ENCODE measurements around the gene FAM13B.
"Not testable (repeated sequence)": the region's sequence is repeated elsewhere in the genome, so short reads cannot be mapped to it uniquely, and the experiment has no call there.

FAM13B gene

DNA sequence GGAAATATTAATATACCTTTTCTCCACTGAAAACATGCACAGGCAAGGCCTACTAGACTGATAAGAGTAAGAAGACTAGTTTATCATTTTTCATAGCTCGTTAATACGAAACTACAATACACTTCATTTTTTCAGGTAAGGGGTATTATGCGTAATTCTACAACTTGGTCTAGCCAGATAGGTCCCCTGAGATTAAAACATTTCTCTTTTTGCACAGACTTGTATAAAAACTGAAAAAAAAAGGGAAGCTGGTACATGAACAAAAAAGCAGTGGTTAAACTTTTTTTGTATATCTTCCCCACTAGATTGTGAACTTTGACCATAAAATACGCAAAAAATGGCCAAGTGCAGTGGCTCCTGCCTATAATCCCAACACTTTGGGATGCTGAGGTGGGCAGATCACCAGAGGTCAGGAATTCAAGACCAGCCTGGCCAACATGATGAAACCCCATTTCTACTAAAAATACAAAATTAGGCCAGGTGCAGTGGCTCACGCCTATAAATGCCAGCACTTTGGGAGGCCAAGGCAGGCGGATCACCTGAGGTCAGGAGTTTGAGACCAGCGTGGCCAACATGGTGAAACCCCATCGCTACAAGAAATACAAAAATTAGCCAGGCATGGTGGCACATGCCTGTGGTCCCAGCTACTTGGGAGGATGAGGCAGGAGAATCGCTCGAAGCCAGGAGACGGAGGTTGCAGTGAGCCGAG lies 4.5 kb downstream of the FAM13B start:
- H3K27ac Mint-ChIP-seq: peak overlapping the region; percentile 52
- H3K27me3 Mint-ChIP-seq; intact Hi-C loops (cut with micrococcal nuclease); H3K4me3 Mint-ChIP-seq; H3K9me3 Mint-ChIP-seq: not testable (repeated sequence)
- peaks cover 36% of the 10 kb centered on the region for H3K36me3 Mint-ChIP-seq (ENCODE audit: low read depth)
- peaks cover 72% of the 10 kb centered on the region for H3K4me1 Mint-ChIP-seq (ENCODE audit: low read depth)

DNA sequence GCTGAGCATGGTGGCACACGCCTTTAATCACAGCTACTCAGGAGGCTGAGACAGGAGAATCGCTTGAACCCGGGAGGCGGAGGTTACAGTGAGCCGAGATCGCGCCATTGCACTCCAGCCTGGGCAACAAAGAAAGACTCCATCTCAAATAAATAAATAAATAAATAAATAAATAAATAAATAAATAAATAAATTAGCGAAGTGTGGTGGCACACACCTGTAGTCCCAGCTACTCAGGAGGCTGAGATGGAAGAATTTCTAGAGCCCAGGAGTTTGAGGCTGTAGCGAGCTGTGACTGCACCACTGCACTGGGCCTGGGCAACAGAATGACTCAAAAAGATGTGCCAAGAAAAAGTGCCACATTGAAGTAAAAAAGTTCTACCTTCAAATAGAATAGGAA lies 6.1 kb downstream of the FAM13B start:
- H3K4me3 Mint-ChIP-seq; H3K9me3 Mint-ChIP-seq; intact Hi-C loops (cut with micrococcal nuclease); H3K27ac Mint-ChIP-seq; H3K27me3 Mint-ChIP-seq: not testable (repeated sequence)
- Mint-ChIP-seq H3K36me3 (ENCODE audit: low read depth) (peaks cover 22% of the 10 kb centered on the region), H3K4me1 (ENCODE audit: low read depth) (peaks cover 73% of the 10 kb centered on the region)

GRCh38 chr5:138025285-138025684 lies 7.6 kb downstream of the FAM13B start:
- Mint-ChIP-seq H3K27me3 (no peaks in the 10 kb centered on the region), H3K36me3 (ENCODE audit: low read depth) (peaks cover 7% of the 10 kb centered on the region), H3K4me3 (no peak overlapping the region), H3K4me1 (ENCODE audit: low read depth) (peaks cover 66% of the 10 kb centered on the region), H3K27ac (no peak overlapping the region), H3K9me3 (no peaks in the 10 kb centered on the region)
- intact Hi-C loops (cut with micrococcal nuclease): no loop called here

DNA sequence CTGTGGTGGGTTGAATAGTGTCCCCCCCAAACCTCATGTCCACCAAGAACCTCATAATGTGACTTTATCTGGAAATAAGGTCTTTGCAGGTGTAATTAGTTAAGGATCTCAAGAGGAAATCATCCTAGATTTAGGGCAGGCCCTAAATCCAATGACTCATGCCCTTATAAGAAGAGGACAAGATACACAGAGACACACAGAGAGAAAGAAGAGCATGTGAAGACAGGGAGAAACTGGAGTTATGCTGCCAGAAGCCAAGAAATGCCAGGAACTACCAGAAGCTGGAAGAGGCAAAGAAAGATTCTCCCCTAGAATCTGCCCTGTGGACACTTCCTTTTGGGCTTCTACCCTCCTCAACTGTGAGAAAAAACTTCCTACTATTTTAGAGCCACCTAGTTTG lies 8.8 kb downstream of the FAM13B start:
- Mint-ChIP-seq H3K27me3 (no peaks in the 10 kb centered on the region), H3K4me3 (no peak overlapping the region), H3K4me1 (ENCODE audit: low read depth) (peaks cover 54% of the 10 kb centered on the region), H3K27ac (peak overlapping the region; percentile 4), H3K36me3 (ENCODE audit: low read depth) (peaks cover 12% of the 10 kb centered on the region), H3K9me3 (no peaks in the 10 kb centered on the region)
- intact Hi-C loops (cut with micrococcal nuclease): no loop called here

DNA sequence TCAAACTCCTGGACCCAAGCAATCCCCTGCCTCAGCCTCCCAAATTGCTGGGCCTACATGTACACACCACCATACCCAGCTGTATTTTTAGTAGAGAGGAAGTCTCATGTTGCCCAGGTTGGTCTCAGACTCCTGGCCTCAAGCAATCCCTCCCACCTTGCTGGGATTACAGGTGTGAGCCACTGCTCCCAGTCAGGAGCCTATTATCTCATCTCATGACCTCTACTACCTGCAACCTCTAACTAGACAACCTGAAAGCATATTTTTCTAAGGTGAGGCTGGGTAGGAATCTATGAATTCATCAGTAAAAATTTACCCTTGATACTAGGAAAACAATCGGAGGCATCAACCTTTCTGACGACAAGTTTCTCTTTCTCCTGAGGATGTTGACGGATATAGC lies 10.0 kb downstream of the FAM13B start:
- H3K27me3 Mint-ChIP-seq: no peaks in the 10 kb centered on the region
- H3K4me3 Mint-ChIP-seq: no peak overlapping the region
- H3K27ac Mint-ChIP-seq: no peak overlapping the region
- peaks cover 50% of the 10 kb centered on the region for H3K4me1 Mint-ChIP-seq (ENCODE audit: low read depth)
- intact Hi-C loops (cut with micrococcal nuclease): no loop called here
- peaks cover 24% of the 10 kb centered on the region for H3K36me3 Mint-ChIP-seq (ENCODE audit: low read depth)
- H3K9me3 Mint-ChIP-seq: no peaks in the 10 kb centered on the region

DNA sequence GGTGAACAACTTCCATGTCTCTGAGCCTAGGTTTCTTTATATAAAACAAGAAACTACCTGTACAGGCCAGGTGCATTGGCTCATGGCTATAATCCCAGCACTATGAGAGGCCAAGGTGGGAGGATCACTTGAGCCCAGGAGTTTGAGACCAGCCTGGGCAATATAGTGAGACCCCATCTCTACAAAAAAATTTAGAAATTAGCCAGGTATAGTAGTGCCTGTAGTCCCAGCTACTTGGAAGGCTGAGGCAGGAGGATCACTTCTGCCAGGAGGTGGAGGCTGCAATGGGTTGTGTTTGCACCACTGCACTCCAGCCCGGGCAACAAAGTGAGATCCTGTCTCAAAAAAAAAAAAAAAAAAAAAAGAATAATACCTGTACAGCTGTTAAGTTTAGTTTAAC lies 11.1 kb downstream of the FAM13B start:
- Mint-ChIP-seq H3K36me3 (ENCODE audit: low read depth) (peaks cover 35% of the 10 kb centered on the region), H3K4me3 (no peak overlapping the region), H3K4me1 (ENCODE audit: low read depth) (peaks cover 49% of the 10 kb centered on the region), H3K27ac (no peak overlapping the region), H3K27me3 (no peaks in the 10 kb centered on the region), H3K9me3 (no peaks in the 10 kb centered on the region)
- intact Hi-C loops (cut with micrococcal nuclease): no loop called here

DNA sequence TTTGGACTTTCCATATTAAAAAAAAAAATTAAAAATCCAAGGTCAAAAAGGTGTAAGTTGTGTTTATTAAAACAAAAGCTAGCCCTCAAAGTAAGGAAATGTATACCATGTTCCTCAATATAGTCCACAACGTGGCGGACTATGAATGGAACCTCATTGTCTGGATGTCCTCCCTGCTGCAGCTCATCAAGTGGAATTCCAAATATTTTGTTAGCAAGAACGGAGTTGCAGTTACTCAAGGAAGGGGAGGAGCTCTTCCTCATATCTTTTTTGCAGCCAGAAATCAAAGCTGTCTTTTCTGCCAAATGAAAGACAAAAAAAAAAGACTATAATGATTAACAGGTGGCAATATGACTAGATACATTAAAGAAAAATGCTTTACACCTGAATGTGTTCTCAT lies 14.0 kb downstream of the FAM13B start:
- Mint-ChIP-seq H3K36me3 (ENCODE audit: low read depth) (peaks cover 63% of the 10 kb centered on the region), H3K27ac (no peak overlapping the region), H3K4me1 (ENCODE audit: low read depth) (peaks cover 31% of the 10 kb centered on the region), H3K4me3 (no peak overlapping the region), H3K27me3 (no peaks in the 10 kb centered on the region), H3K9me3 (no peaks in the 10 kb centered on the region)
- intact Hi-C loops (cut with micrococcal nuclease): no loop called here

DNA sequence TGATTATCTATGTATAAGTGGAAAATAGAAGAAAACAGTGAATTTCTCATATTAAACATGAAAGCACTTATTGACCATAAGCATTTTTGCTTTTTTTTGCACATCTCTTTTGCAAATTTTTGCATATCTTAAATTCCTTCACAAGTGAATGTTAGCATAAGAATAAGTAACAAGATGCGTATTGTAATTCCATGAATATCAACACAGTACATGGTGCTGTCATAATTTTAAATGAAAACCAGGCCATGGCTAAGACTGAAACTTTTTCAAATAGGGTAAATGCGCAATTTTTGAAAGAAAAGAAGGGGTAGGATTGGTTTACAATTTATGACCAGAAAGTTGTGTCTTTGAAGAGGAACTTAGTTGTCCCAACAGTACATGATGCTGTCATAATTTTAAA lies 17.0 kb downstream of the FAM13B start:
- Mint-ChIP-seq H3K27me3 (no peaks in the 10 kb centered on the region), H3K36me3 (ENCODE audit: low read depth) (peaks cover 88% of the 10 kb centered on the region), H3K4me1 (ENCODE audit: low read depth) (peaks cover 26% of the 10 kb centered on the region), H3K4me3 (no peak overlapping the region), H3K9me3 (no peaks in the 10 kb centered on the region), H3K27ac (no peak overlapping the region)
- intact Hi-C loops (cut with micrococcal nuclease): no loop called here

- Mint-ChIP-seq H3K27me3 (no peaks in the 10 kb centered on the region), H3K4me3 (no peak overlapping the region), H3K9me3 (no peaks in the 10 kb centered on the region), H3K27ac (no peak overlapping the region), H3K36me3 (ENCODE audit: low read depth) (peaks cover 92% of the 10 kb centered on the region), H3K4me1 (ENCODE audit: low read depth) (peaks cover 16% of the 10 kb centered on the region)
- intact Hi-C loops (cut with micrococcal nuclease): no loop called here
Measured at GRCh38 chr5:138011991-138012390, 20.9 kb downstream of the FAM13B start.

GRCh38 chr5:138000102-138000723 lies 32.7 kb downstream of the FAM13B start:
- peaks cover 24% of the 10 kb centered on the region for H3K4me1 Mint-ChIP-seq (ENCODE audit: low read depth)
- H3K9me3 Mint-ChIP-seq: peaks cover 25% of the 10 kb centered on the region
- H3K36me3 Mint-ChIP-seq (ENCODE audit: low read depth): peaks cover 69% of the 10 kb centered on the region
- no peak overlapping the region for H3K4me3 Mint-ChIP-seq
- intact Hi-C loops (cut with micrococcal nuclease): no loop called here
- no peaks in the 10 kb centered on the region for H3K27me3 Mint-ChIP-seq
- no peak overlapping the region for H3K27ac Mint-ChIP-seq

DNA sequence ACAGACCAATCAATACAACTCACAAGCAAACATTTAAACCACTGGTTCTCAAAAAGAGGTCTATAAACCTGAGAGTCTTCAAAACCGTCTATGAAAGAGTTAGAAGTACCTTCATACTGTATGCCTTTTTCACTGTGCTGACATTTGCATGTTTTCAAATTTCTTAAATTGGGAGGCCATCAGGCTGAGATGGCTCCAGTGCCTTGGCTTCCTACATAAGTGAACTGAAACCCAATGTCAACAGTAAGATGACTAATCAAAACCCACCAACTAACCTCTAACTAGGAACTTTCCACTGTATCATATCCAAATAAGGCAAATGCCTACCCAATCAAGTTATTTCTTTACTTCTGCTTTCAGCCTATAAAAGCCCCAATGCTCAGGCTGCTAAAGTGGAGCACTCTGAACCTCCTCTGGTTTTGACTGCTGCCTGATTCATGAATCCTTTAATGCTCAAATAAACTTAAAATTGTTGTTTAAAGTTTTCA lies 35.1 kb downstream of the FAM13B start:
- Mint-ChIP-seq H3K36me3 (ENCODE audit: low read depth) (peaks cover 55% of the 10 kb centered on the region), H3K9me3 (peaks cover 25% of the 10 kb centered on the region), H3K4me3 (no peak overlapping the region), H3K27me3 (no peaks in the 10 kb centered on the region), H3K4me1 (ENCODE audit: low read depth) (peaks cover 24% of the 10 kb centered on the region), H3K27ac (peak overlapping the region; percentile 12)
- intact Hi-C loops (cut with micrococcal nuclease): loop anchor here (5.0 kb wide), 1 partner anchor 35 kb away; the partner anchor contains the start of gene FAM13B

GRCh38 chr5:137995749-137996128 lies 37.1 kb downstream of the FAM13B start:
- no peak overlapping the region for H3K4me3 Mint-ChIP-seq
- no peaks in the 10 kb centered on the region for H3K27me3 Mint-ChIP-seq
- peaks cover 25% of the 10 kb centered on the region for H3K9me3 Mint-ChIP-seq
- H3K27ac Mint-ChIP-seq: peak overlapping the region; percentile 74
- intact Hi-C loops (cut with micrococcal nuclease): loop anchor here (5.0 kb wide), 1 partner anchor 37 kb away; the partner anchor contains the start of gene FAM13B
- peaks cover 24% of the 10 kb centered on the region for H3K4me1 Mint-ChIP-seq (ENCODE audit: low read depth)
- H3K36me3 Mint-ChIP-seq (ENCODE audit: low read depth): peaks cover 59% of the 10 kb centered on the region

- Mint-ChIP-seq H3K4me1 (ENCODE audit: low read depth) (peaks cover 24% of the 10 kb centered on the region), H3K27me3 (no peaks in the 10 kb centered on the region), H3K36me3 (ENCODE audit: low read depth) (peaks cover 59% of the 10 kb centered on the region), H3K4me3 (no peak overlapping the region), H3K27ac (peak overlapping the region; percentile 74), H3K9me3 (peaks cover 25% of the 10 kb centered on the region)
- intact Hi-C loops (cut with micrococcal nuclease): loop anchor here (5.0 kb wide), 1 partner anchor 37 kb away; the partner anchor contains the start of gene FAM13B
Measured at GRCh38 chr5:137995077-137995748, 37.7 kb downstream of the FAM13B start.

DNA sequence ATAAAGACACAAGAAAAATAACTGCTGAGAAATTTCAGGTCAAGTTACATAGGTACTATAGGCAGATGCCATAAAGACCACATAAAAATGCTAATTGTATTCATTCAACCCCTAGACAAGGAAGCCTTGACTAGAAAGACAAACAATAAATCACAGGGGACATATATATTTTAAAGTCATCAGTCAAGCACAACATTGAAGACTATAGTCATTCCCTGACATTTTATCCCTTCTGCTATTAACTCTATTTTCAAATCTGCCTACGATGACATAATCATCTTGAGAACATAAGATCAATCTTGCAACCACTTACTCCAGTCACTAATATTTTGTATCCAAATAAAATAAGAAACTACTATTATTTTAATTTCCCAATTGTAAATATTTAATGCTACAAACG lies 38.3 kb downstream of the FAM13B start:
- no peaks in the 10 kb centered on the region for H3K27me3 Mint-ChIP-seq
- peaks cover 24% of the 10 kb centered on the region for H3K4me1 Mint-ChIP-seq (ENCODE audit: low read depth)
- peaks cover 56% of the 10 kb centered on the region for H3K36me3 Mint-ChIP-seq (ENCODE audit: low read depth)
- peaks cover 21% of the 10 kb centered on the region for H3K9me3 Mint-ChIP-seq
- H3K4me3 Mint-ChIP-seq: no peak overlapping the region
- H3K27ac Mint-ChIP-seq: peak overlapping the region; percentile 74
- intact Hi-C loops (cut with micrococcal nuclease): no loop called here
